DND-41 (cell line): Measurements from ENCODE around the gene ESYT2.

Source experiments
- ATAC-seq: fragments of 200-7000 bp; cut with Tn5 transposase; 3 replicates; pipeline ENCODE4 v1.9.1; 2021; ENCODE audit warnings: low read depth; ENCODE audit not compliant: insufficient read depth
- DNase-seq: peaks from one replicate; pipeline ENCODE4 v3.0.0-alpha.2; 2020
- H2AFZ ChIP-seq: 2 replicates; pipeline ENCODE4 v1.6.0; 2012; ENCODE audit warnings: low read depth, low read length
- H3K27ac ChIP-seq: 2 replicates; pipeline ENCODE4 v1.5.1; 2012; ENCODE audit warnings: low read length, inconsistent platforms
- H3K27me3 ChIP-seq: fragments of 200-600 bp; sonication (generic); 2 replicates; pipeline ENCODE4 v1.6.0; 2012; ENCODE audit warnings: low read length, mild to moderate bottlenecking, inconsistent platforms; ENCODE audit not compliant: insufficient read depth, poor library complexity
- H3K36me3 ChIP-seq: 2 replicates; pipeline ENCODE4 v1.5.1; 2012; ENCODE audit warnings: low read length, inconsistent platforms; ENCODE audit not compliant: insufficient read depth
- H3K4me1 ChIP-seq: 2 replicates; pipeline ENCODE4 v1.5.1; 2012; ENCODE audit warnings: mild to moderate bottlenecking, low read length; ENCODE audit not compliant: insufficient read depth
- H3K4me2 ChIP-seq: 2 replicates; pipeline ENCODE4 v1.6.0; 2012; ENCODE audit warnings: mild to moderate bottlenecking, moderate library complexity, low read length, inconsistent platforms; ENCODE audit not compliant: insufficient read depth
- H3K4me3 ChIP-seq, 2 experiments: fragments of 200-600 bp in 1 of 2; shearing (Covaris generic) in 1 of 2; 2 replicates each; pipeline ENCODE4 v1.5.1; 2012 to 2016; ENCODE audit warnings: inconsistent platforms in 2 of 2, low read length in 2 of 2, mild to moderate bottlenecking in 2 of 2, low read depth in 1 of 2, moderate library complexity in 1 of 2
- H3K79me2 ChIP-seq: 2 replicates; pipeline ENCODE4 v1.6.0; 2012; ENCODE audit warnings: low read length, inconsistent platforms; ENCODE audit not compliant: insufficient read depth
- H3K9ac ChIP-seq: 2 replicates; pipeline ENCODE4 v1.6.0; 2012; ENCODE audit warnings: low read depth, mild to moderate bottlenecking, inconsistent platforms, low read length, moderate library complexity
- H3K9me3 ChIP-seq: 2 replicates; pipeline ENCODE4 v1.5.1; 2012; ENCODE audit warnings: low read length, moderate library complexity, mild to moderate bottlenecking, inconsistent platforms; ENCODE audit not compliant: insufficient read depth, severe bottlenecking
- H4K20me1 ChIP-seq: 2 replicates; pipeline ENCODE4 v1.6.0; 2012; ENCODE audit warnings: low read length; ENCODE audit not compliant: insufficient read depth
- EZH2 ChIP-seq: IDR thresholded peaks from 3 replicates; pipeline ENCODE4 v1.6.1; 2012; ENCODE audit warnings: borderline replicate concordance, low read depth, mild to moderate bottlenecking, moderate library complexity, low read length, inconsistent platforms; ENCODE audit not compliant: severe bottlenecking
- TF ChIP-seq, protein P1 (sequence below): IDR thresholded peaks from 2 replicates; pipeline ENCODE4 v1.5.1; 2012; ENCODE audit warnings: borderline replicate concordance, low read length, moderate library complexity, mild to moderate bottlenecking; ENCODE audit not compliant: poor library complexity, severe bottlenecking; ENCODE audit errors: extremely low read depth

ESYT2 gene

DNA sequence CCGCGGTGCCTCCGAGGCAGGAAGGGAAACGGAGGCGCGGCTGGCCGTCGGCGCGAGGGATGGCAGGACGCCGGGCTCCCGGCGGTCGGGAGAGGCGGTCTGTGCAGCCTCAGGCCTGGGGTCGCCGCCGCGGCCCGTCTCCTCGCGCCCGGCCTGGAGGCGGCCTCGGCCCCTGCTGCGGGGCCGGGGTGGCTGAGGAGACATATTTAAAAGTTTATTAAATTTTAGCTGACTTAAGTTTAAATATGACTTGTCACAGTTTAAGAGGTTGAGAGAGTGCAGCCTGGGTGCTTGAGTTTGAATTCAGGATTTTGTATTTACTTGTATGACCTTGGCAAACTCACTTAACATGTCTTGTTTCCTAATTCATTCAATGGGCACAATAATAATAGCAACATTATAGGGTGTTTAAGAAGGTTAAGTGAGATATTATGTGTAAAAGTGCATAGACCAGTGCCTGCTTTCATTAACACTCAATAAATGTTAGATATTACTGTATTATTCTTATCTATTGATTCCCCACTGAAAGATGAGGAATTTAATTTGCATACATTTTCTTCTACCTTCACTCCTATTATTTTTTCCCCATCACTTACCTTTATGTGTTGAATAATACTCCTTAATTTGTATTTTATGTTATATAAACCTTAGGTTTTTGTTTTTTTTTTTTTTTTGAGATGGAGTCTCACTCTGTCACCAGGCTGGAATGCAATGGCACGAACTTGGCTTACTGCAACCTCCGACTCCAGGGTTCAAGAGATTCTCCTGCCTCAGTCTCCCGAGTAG is 27.8 kb upstream of the ESYT2 start:
- ATAC-seq: no peak; the same call in 2 of the 3 replicates

DNA sequence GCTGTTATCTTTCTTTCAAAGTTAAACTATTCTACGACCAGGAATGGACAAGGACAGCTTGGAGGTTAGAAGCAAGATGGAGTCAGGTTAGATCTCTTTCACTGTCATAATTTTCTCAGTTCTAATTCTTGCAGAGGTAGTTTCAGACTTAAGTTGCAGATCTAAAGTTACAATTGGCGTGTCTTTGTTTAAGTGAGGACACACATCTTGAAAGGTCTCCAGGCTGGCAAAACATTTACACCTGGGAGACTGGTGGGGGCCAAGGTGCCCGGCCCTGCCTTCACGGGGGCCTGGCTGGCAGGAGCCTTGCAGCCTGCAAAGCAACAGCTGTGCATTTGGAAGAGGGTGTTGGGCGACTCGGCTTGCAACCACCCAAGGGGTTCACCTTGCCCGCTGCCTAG is 25.4 kb upstream of the ESYT2 start:
- H3K4me3 ChIP-seq: no peak overlapping the region
- no peak for DNase-seq
- TF ChIP-seq EZH2: no peak
- H3K4me1 ChIP-seq: peaks cover 43% of the 10 kb centered on the region
- H3K27ac ChIP-seq: no peak overlapping the region
- peaks cover 25% of the 10 kb centered on the region for H3K79me2 ChIP-seq
- no peak overlapping the region for H2AFZ ChIP-seq
- H4K20me1 ChIP-seq: no peaks in the 10 kb centered on the region
- no peak for ATAC-seq
- peaks cover 4% of the 10 kb centered on the region; the same call in 1 of the 2 replicates for H3K36me3 ChIP-seq
- no peaks in the 10 kb centered on the region for H3K27me3 ChIP-seq
- H3K9me3 ChIP-seq: peaks cover 3% of the 10 kb centered on the region
- H3K4me2 ChIP-seq: no peak overlapping the region
- no peak overlapping the region for H3K9ac ChIP-seq

More for the DNA sequence above, 27.8 kb upstream of the ESYT2 start:
- Histone ChIP-seq H3K27me3 (no peaks in the 10 kb centered on the region), H3K9ac (peak overlapping the region; percentile 84), H2AFZ (peak overlapping the region; percentile 97), H3K79me2 (peaks cover 41% of the 10 kb centered on the region), H3K4me3 (peak overlapping the region; percentile 94 to 95), H3K27ac (peak overlapping the region; percentile 82), H3K4me1 (peaks cover 45% of the 10 kb centered on the region), H3K36me3 (0 out of 2 replicates have a peak, but pooled peaks cover 4% of the 10 kb centered on the region), H3K4me2 (peak overlapping the region; percentile 80), H4K20me1 (no peaks in the 10 kb centered on the region), H3K9me3 (no peaks in the 10 kb centered on the region)
- no peak for TF ChIP-seq EZH2
- no peak for DNase-seq

DNA sequence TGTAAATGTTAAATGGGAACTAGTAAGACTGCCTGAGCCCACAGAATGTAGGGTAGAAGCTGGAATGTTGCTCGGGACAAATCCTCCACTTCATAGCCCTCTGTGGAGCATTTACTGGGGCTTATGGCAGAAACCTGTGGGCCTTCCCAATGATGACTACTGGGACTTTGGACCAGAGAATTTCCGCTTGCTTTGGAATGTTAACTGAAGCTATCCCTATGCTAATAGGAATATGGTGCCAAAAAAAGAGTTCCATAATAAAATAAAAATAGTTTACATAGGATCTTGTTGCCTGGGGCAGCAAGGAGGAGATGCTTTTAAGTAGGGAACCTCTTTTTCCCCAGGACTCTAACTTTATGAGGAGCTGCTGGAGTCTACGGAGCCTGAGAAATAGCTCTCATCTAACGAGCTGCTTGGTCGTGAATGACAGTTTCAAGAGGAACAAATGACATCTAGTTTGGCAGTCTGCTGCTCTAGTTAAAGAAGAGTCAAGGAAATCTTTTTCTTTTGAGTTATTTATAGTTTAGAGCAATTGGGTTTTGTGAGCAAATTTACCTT is 21.3 kb upstream of the ESYT2 start:
- H3K9ac ChIP-seq: no peak overlapping the region
- no peak overlapping the region for H2AFZ ChIP-seq
- peak overlapping the region; percentile 43; the same call in 1 of the 2 replicates for H3K27ac ChIP-seq
- TF ChIP-seq, protein P1, sequence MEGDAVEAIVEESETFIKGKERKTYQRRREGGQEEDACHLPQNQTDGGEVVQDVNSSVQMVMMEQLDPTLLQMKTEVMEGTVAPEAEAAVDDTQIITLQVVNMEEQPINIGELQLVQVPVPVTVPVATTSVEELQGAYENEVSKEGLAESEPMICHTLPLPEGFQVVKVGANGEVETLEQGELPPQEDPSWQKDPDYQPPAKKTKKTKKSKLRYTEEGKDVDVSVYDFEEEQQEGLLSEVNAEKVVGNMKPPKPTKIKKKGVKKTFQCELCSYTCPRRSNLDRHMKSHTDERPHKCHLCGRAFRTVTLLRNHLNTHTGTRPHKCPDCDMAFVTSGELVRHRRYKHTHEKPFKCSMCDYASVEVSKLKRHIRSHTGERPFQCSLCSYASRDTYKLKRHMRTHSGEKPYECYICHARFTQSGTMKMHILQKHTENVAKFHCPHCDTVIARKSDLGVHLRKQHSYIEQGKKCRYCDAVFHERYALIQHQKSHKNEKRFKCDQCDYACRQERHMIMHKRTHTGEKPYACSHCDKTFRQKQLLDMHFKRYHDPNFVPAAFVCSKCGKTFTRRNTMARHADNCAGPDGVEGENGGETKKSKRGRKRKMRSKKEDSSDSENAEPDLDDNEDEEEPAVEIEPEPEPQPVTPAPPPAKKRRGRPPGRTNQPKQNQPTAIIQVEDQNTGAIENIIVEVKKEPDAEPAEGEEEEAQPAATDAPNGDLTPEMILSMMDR: no peak
- TF ChIP-seq EZH2: no peak
- H3K9me3 ChIP-seq: peaks cover 18% of the 10 kb centered on the region
- H4K20me1 ChIP-seq: no peaks in the 10 kb centered on the region
- H3K4me3 ChIP-seq: no peak overlapping the region
- peaks cover 31% of the 10 kb centered on the region for H3K4me1 ChIP-seq
- DNase-seq (no peak), ATAC-seq (no peak)
- no peaks in the 10 kb centered on the region for H3K27me3 ChIP-seq
- no peaks in the 10 kb centered on the region for H3K79me2 ChIP-seq
- no peak overlapping the region for H3K4me2 ChIP-seq
- no peaks in the 10 kb centered on the region; the same call in 1 of the 2 replicates for H3K36me3 ChIP-seq

DNA sequence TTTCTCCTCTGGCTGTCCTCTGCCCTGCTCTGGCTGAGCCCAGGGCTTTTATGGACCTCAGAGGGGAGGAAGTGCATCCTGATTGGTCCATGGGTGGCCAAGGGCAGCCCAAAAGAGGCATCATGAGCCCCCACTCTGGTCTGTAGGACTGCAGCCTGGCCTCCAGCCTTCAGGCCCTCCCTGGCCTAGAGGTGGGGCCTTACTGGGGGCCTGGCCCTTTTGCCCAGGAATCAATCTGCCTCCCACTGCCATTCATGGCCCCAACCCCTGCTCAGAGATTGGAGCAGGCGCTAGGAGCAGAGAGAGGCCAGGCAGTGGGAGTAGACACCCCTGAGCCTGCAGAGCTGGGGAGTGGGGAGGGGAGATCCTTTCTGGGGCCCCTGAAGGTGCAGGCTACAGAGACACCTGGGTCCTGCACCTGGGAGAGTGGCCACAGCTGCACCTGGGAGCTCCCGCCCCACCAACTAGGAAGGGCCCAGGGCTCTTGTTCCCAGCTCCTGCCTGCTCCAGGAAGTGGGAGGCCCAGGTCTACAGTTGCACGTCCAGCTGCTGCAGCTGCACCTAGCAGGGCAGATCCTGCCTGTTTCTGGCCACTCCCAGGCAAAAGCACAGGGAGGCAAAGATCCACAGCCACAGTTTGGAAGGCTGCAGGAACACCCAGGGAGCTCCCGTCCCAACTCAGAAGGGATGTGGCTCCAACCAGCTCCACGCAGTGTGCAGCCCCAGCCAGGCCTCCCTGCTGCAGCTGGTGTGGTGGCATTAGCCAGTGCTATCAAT is 20.6 kb upstream of the ESYT2 start:
- TF ChIP-seq, protein P1: no peak
- TF ChIP-seq EZH2: no peak
- H3K36me3 ChIP-seq: no peaks in the 10 kb centered on the region; the same call in 1 of the 2 replicates
- H3K27me3 ChIP-seq: no peaks in the 10 kb centered on the region
- ATAC-seq (no peak), DNase-seq (no peak)
- H3K79me2 ChIP-seq: no peaks in the 10 kb centered on the region
- no peak overlapping the region for H3K4me3 ChIP-seq
- peak overlapping the region; percentile 43; the same call in 1 of the 2 replicates for H3K27ac ChIP-seq
- H3K4me2 ChIP-seq: no peak overlapping the region
- H3K9ac ChIP-seq: no peak overlapping the region
- no peaks in the 10 kb centered on the region for H4K20me1 ChIP-seq
- peaks cover 28% of the 10 kb centered on the region for H3K4me1 ChIP-seq
- H2AFZ ChIP-seq: no peak overlapping the region
- H3K9me3 ChIP-seq: peaks cover 18% of the 10 kb centered on the region
